Erythroblast (primary cell): Measurements from ENCODE around the gene DENND4C.

Source experiments
- GATA1 ChIP-seq: IDR thresholded peaks from 2 replicates; pipeline ENCODE4 v1.6.1; 2011; ENCODE audit warnings: low read depth, mild to moderate bottlenecking, control low read depth, low read length, moderate library complexity
- POLR2A ChIP-seq: IDR thresholded peaks from 2 replicates; pipeline ENCODE4 v1.6.1; 2011; ENCODE audit warnings: mild to moderate bottlenecking, low read length

- no peak for TF ChIP-seq POLR2A
- TF ChIP-seq GATA1: no peak
These were observed 143.0 kb downstream of the DENND4C start for GRCh38 chr9:19373527-19373926.
